DND-41 (cell line): ENCODE measurements around the gene EML6.

ENCODE experiments used
- ATAC-seq: fragments of 200-7000 bp; cut with Tn5 transposase; 3 replicates; pipeline ENCODE4 v1.9.1; 2021; ENCODE audit warnings: low read depth; ENCODE audit not compliant: insufficient read depth
- DNase-seq: peaks from one replicate; pipeline ENCODE4 v3.0.0-alpha.2; 2020
- H2AFZ ChIP-seq: 2 replicates; pipeline ENCODE4 v1.6.0; 2012; ENCODE audit warnings: low read depth, low read length
- H3K27ac ChIP-seq: 2 replicates; pipeline ENCODE4 v1.5.1; 2012; ENCODE audit warnings: low read length, inconsistent platforms
- H3K27me3 ChIP-seq: fragments of 200-600 bp; sonication (generic); 2 replicates; pipeline ENCODE4 v1.6.0; 2012; ENCODE audit warnings: low read length, mild to moderate bottlenecking, inconsistent platforms; ENCODE audit not compliant: insufficient read depth, poor library complexity
- H3K36me3 ChIP-seq: 2 replicates; pipeline ENCODE4 v1.5.1; 2012; ENCODE audit warnings: low read length, inconsistent platforms; ENCODE audit not compliant: insufficient read depth
- H3K4me1 ChIP-seq: 2 replicates; pipeline ENCODE4 v1.5.1; 2012; ENCODE audit warnings: mild to moderate bottlenecking, low read length; ENCODE audit not compliant: insufficient read depth
- H3K4me2 ChIP-seq: 2 replicates; pipeline ENCODE4 v1.6.0; 2012; ENCODE audit warnings: mild to moderate bottlenecking, moderate library complexity, low read length, inconsistent platforms; ENCODE audit not compliant: insufficient read depth
- H3K4me3 ChIP-seq, 2 experiments: fragments of 200-600 bp in 1 of 2; shearing (Covaris generic) in 1 of 2; 2 replicates each; pipeline ENCODE4 v1.5.1; 2012 to 2016; ENCODE audit warnings: inconsistent platforms in 2 of 2, low read length in 2 of 2, mild to moderate bottlenecking in 2 of 2, low read depth in 1 of 2, moderate library complexity in 1 of 2
- H3K79me2 ChIP-seq: 2 replicates; pipeline ENCODE4 v1.6.0; 2012; ENCODE audit warnings: low read length, inconsistent platforms; ENCODE audit not compliant: insufficient read depth
- H3K9ac ChIP-seq: 2 replicates; pipeline ENCODE4 v1.6.0; 2012; ENCODE audit warnings: low read depth, mild to moderate bottlenecking, inconsistent platforms, low read length, moderate library complexity
- H3K9me3 ChIP-seq: 2 replicates; pipeline ENCODE4 v1.5.1; 2012; ENCODE audit warnings: low read length, moderate library complexity, mild to moderate bottlenecking, inconsistent platforms; ENCODE audit not compliant: insufficient read depth, severe bottlenecking
- H4K20me1 ChIP-seq: 2 replicates; pipeline ENCODE4 v1.6.0; 2012; ENCODE audit warnings: low read length; ENCODE audit not compliant: insufficient read depth
- EZH2 ChIP-seq: IDR thresholded peaks from 3 replicates; pipeline ENCODE4 v1.6.1; 2012; ENCODE audit warnings: borderline replicate concordance, low read depth, mild to moderate bottlenecking, moderate library complexity, low read length, inconsistent platforms; ENCODE audit not compliant: severe bottlenecking
- TF ChIP-seq, protein P1 (sequence below): IDR thresholded peaks from 2 replicates; pipeline ENCODE4 v1.5.1; 2012; ENCODE audit warnings: borderline replicate concordance, low read length, moderate library complexity, mild to moderate bottlenecking; ENCODE audit not compliant: poor library complexity, severe bottlenecking; ENCODE audit errors: extremely low read depth

EML6 gene

GRCh38 chr2:54968561-54969218 lies 245.2 kb downstream of the EML6 start:
- Histone ChIP-seq H3K4me3 (no peak overlapping the region), H3K4me2 (no peak overlapping the region), H3K27ac (no peak overlapping the region), H3K36me3 (peaks cover 58% of the 10 kb centered on the region), H3K9me3 (no peaks in the 10 kb centered on the region), H3K9ac (no peak overlapping the region), H3K79me2 (0 out of 2 replicates have a peak, but pooled peaks cover 2% of the 10 kb centered on the region), H2AFZ (no peak overlapping the region), H3K4me1 (no peaks in the 10 kb centered on the region), H3K27me3 (no peaks in the 10 kb centered on the region), H4K20me1 (peaks cover 19% of the 10 kb centered on the region; the same call in 1 of the 2 replicates)
- TF ChIP-seq, protein P1, sequence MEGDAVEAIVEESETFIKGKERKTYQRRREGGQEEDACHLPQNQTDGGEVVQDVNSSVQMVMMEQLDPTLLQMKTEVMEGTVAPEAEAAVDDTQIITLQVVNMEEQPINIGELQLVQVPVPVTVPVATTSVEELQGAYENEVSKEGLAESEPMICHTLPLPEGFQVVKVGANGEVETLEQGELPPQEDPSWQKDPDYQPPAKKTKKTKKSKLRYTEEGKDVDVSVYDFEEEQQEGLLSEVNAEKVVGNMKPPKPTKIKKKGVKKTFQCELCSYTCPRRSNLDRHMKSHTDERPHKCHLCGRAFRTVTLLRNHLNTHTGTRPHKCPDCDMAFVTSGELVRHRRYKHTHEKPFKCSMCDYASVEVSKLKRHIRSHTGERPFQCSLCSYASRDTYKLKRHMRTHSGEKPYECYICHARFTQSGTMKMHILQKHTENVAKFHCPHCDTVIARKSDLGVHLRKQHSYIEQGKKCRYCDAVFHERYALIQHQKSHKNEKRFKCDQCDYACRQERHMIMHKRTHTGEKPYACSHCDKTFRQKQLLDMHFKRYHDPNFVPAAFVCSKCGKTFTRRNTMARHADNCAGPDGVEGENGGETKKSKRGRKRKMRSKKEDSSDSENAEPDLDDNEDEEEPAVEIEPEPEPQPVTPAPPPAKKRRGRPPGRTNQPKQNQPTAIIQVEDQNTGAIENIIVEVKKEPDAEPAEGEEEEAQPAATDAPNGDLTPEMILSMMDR = no peak
- ATAC-seq (peak; percentile 11; the same call in 1 of the 3 replicates), DNase-seq (no peak)

DNA sequence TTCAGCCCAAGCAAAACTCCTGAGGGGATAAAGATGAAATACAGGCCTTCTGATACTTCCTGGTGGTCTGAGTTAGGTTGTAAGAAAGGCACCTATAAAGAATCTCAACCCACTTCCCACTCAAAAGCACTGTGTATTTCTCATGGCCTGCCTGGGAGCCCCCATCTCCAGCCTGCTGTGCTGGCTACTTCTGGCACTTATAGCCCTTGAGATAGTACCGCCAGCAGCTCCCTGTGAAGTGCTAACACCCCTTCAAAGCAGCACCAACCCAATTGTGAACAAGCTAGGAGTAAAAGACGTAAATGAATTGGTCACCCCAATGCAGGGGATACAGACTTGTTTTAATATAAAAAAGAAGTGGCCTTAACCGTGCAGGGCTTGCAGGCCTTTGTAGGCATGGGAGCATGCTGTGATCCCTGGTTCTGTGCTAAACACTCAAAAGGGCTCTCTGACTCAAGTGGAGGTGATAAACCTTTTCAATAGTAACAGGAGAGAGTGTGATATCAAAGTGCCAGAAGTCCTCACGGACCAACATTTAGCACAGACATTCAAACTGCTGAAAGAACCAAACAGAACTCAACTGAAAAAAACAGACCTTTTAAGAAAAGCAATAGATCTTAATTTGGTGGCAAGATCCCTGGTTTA lies 246.0 kb downstream of the EML6 start:
- Histone ChIP-seq H4K20me1 (peaks cover 20% of the 10 kb centered on the region; the same call in 1 of the 2 replicates), H3K36me3 (peaks cover 64% of the 10 kb centered on the region), H3K4me3 (no peak overlapping the region), H3K4me1 (no peaks in the 10 kb centered on the region), H3K4me2 (no peak overlapping the region), H3K9ac (no peak overlapping the region), H3K9me3 (no peaks in the 10 kb centered on the region), H3K79me2 (0 out of 2 replicates have a peak, but pooled peaks cover 2% of the 10 kb centered on the region), H3K27ac (0 out of 2 replicates have a peak overlapping the region, but pooled peaks have one; percentile 16), H2AFZ (no peak overlapping the region), H3K27me3 (no peaks in the 10 kb centered on the region)
- no peak for TF ChIP-seq EZH2
- TF ChIP-seq, protein P1 = no peak
- ATAC-seq = no peak
- no peak for DNase-seq

- no peaks in the 10 kb centered on the region for H3K27me3 ChIP-seq
- ATAC-seq (no peak), DNase-seq (no peak)
- no peak overlapping the region for H2AFZ ChIP-seq
- H3K4me2 ChIP-seq = no peak overlapping the region
- no peaks in the 10 kb centered on the region for H3K4me1 ChIP-seq
- TF ChIP-seq, protein P1 = no peak
- TF ChIP-seq EZH2 = no peak
- peaks cover 70% of the 10 kb centered on the region for H3K36me3 ChIP-seq
- peaks cover 4% of the 10 kb centered on the region for H3K79me2 ChIP-seq
- no peak overlapping the region for H3K27ac ChIP-seq
- H3K9ac ChIP-seq = no peak overlapping the region
- H4K20me1 ChIP-seq = peaks cover 20% of the 10 kb centered on the region; the same call in 1 of the 2 replicates
- H3K4me3 ChIP-seq = no peak overlapping the region
- H3K9me3 ChIP-seq = no peaks in the 10 kb centered on the region
Observed at GRCh38 chr2:54969940-54970338, 246.5 kb downstream of the EML6 start.
